Heart left ventricle (tissue), 16 donors: ENCODE data around the gene CTBP1. TPM values are rescaled to one million over a fixed set of nuclear protein-coding genes. Genes with fewer than 3 reads are reported as not detected.

Experiments used
- ATAC-seq, 4 donors: fragments of 200-7000 bp; cut with Tn5 transposase; one replicate each; pipeline ENCODE4 v1.9.1; 2020 to 2022; ENCODE audit warnings: moderate library complexity in 4 of 4, mild to moderate bottlenecking in 3 of 4, moderate number of reproducible peaks in 1 of 4
- DNase-seq, 5 donors: peaks; one replicate each; pipeline ENCODE4 v3.0.0-alpha.2; 2020
- H3K27ac ChIP-seq, 12 donors: fragments of 200-600 bp; sonication (generic) in 4 of 12; one replicate each; pipeline versions ENCODE4 v1.5.0 to v1.8.0; 2016 to 2022; ENCODE audit warnings: mild to moderate bottlenecking in 2 of 12
- H3K27me3 ChIP-seq, 9 donors: fragments of 200-600 bp; sonication (generic) in 2 of 9; one replicate each; pipeline versions ENCODE4 v1.5.1 to v1.8.0; 2016 to 2022; ENCODE audit warnings: mild to moderate bottlenecking in 3 of 9
- H3K36me3 ChIP-seq, 9 donors: fragments of 200-600 bp; sonication (generic) in 2 of 9; one replicate each; pipeline versions ENCODE4 v1.5.0 to v1.8.0; 2018 to 2022; ENCODE audit warnings: mild to moderate bottlenecking in 2 of 9
- H3K4me1 ChIP-seq, 12 donors: fragments of 200-600 bp; sonication (generic) in 4 of 12; one replicate each; pipeline versions ENCODE4 v1.5.0 to v1.8.0; 2016 to 2022; ENCODE audit warnings: mild to moderate bottlenecking in 3 of 12
- H3K4me3 ChIP-seq, 12 donors: fragments of 200-600 bp; sonication (generic) in 4 of 12; one replicate each; pipeline versions ENCODE4 v1.5.0 to v1.8.0; 2017 to 2022; ENCODE audit warnings: mild to moderate bottlenecking in 9 of 12, moderate library complexity in 4 of 12
- H3K9me3 ChIP-seq, 12 donors: fragments of 200-600 bp; sonication (generic) in 4 of 12; one replicate each; pipeline versions ENCODE4 v1.5.0 to v1.8.0; 2016 to 2022; ENCODE audit warnings: mild to moderate bottlenecking in 1 of 12
- POLR2A ChIP-seq, 2 donors: fragments of 450-650 bp; IDR thresholded peaks; one replicate each; pipeline ENCODE4 v1.6.1; 2017; ENCODE audit warnings: antibody characterized with exemption in 2 of 2, mild to moderate bottlenecking in 2 of 2, moderate library complexity in 2 of 2
- WGBS, 4 donors: extraction: QIAGEN DNeasy Blood & Tissue Kit in 2 of 4; methylation state at CpG; one replicate each; pipeline versions ENCODE4 v1.1.5 to v1.1.7; 2013 to 2018; 5-methylcytosine and 5-hydroxymethylcytosine counted together
- intact Hi-C, 10 donors: fragments of 100-400 bp; cut with DNase I; formaldehyde crosslinking; loops; one replicate each; pipeline versions ENCODE4 v1.11.1 to v1.14.2; 2022
- polyA plus RNA-seq, 2 donors: library from polyadenylated mRNA; stranded (reverse); fragments of 200-250 nt; gene quantifications; one replicate each; pipeline ENCODE4 v1.2.3, GENCODE V29; 2013
- total RNA-seq, 9 donors: library from RNA; depleted of rRNA in 2 of 9; stranded (reverse); fragments of >200 nt in 2 of 9; fragmentation: NEBNext Ultra II Directional in 3 of 9; extraction: Animal tissue kit (Norgen Biotek cat#: 25700) in 3 of 9; gene quantifications; one replicate each; pipeline versions ENCODE4 v1.1.0 to v1.2.4, GENCODE V29; 2016 to 2023
- TF ChIP-seq, protein P1 (sequence below), 12 donors: fragments of 200-600 bp; sonication (generic) in 4 of 12; IDR thresholded peaks; one replicate each; pipeline versions ENCODE4 v1.5.0 to v1.8.0; 2018 to 2022; ENCODE audit warnings: antibody characterized with exemption in 12 of 12, mild to moderate bottlenecking in 5 of 12
- donor health status: ischemic (EF 13 %, LVEDD 7.1; RV severe dilation, severe dysfunction).
- donor health status: healthy with polysubstance abuse.
- donor health status: DM: no; HTN: yes; CAD: no.
- donor health status: DM: no; HTN: no; CAD: no.
- donor health status: ischemic (EF 25% LVEDD 6.9; RV normal size, moderate dysfunction).
- donor health status: ischemic (EF 25% LVEDD 5.7; RV mildly dilated, moderate dysfunction).
- donor health status: healthy.
- donor health status: DM: yes; HTN: yes; CAD: no.
- donor health status: ischemic (EF 35%, LVEDD 5.7; RV mildly dilated, moderate dysfunction).
- donor health status: nonischemic (EF 11% LVEDD 7.7; RV severe dilation, severe dysfunction).
- donor health status: DM: yes; HTN: yes; CAD: no.
- donor health status: PGD.
- donor health status: ischemic (EF 29% LVEDD 5.4; RV normal size, mild dysfunction).
- donor health status: nonischemic (EF 23%, LVEDD 6.1; RV moderate dilation, normal function).

CTBP1 gene
- total and polyA plus RNA-seq, 11 donors: 92.0 to 165 (median 128) TPM

GRCh38 chr4:1207157-1207470 is 41.8 kb downstream of the CTBP1 start:
- H3K27ac ChIP-seq: no peak overlapping the region
- TF ChIP-seq, protein P1, sequence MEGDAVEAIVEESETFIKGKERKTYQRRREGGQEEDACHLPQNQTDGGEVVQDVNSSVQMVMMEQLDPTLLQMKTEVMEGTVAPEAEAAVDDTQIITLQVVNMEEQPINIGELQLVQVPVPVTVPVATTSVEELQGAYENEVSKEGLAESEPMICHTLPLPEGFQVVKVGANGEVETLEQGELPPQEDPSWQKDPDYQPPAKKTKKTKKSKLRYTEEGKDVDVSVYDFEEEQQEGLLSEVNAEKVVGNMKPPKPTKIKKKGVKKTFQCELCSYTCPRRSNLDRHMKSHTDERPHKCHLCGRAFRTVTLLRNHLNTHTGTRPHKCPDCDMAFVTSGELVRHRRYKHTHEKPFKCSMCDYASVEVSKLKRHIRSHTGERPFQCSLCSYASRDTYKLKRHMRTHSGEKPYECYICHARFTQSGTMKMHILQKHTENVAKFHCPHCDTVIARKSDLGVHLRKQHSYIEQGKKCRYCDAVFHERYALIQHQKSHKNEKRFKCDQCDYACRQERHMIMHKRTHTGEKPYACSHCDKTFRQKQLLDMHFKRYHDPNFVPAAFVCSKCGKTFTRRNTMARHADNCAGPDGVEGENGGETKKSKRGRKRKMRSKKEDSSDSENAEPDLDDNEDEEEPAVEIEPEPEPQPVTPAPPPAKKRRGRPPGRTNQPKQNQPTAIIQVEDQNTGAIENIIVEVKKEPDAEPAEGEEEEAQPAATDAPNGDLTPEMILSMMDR (IDR thresholded peaks at IDR 0.05): no peak
- no peak for TF ChIP-seq POLR2A (IDR thresholded peaks at IDR 0.05)
- 77 to 95% (median 88%) methylated on average over 5 to 12 of the region's 12 CpGs for WGBS, 4 donors

GRCh38 chr4:1206299-1207156 is 42.4 kb downstream of the CTBP1 start:
- peaks cover 5 to 66% (median 40%) of the 10 kb centered on the region in 12 donors for H3K4me1 ChIP-seq

More at GRCh38 chr4:1207157-1207470, 41.8 kb downstream of the CTBP1 start:
- H3K27me3 ChIP-seq: no peaks in the 10 kb centered on the region
- intact Hi-C loops: loop anchor here in 4 of 10 donors (5.0 kb wide), 3 partner anchors 35 to 40 kb away; partner anchors contain the start of genes SPON2 (in 2 of the 4) and CTBP1 (in 1 of the 4)
- H3K36me3 ChIP-seq: peaks cover 0 to 15% (median 10%) of the 10 kb centered on the region in 9 donors
- peak in 4 of 5 donors; percentile 18 to 58 (median 28) for DNase-seq
- H3K4me1 ChIP-seq: peaks cover 5 to 61% (median 42%) of the 10 kb centered on the region in 12 donors
- ATAC-seq: no peak
- H3K4me3 ChIP-seq: no peak overlapping the region
- H3K9me3 ChIP-seq: no peaks in the 10 kb centered on the region

GRCh38 chr4:1205586-1206298 is 43.2 kb downstream of the CTBP1 start:
- peaks cover 5 to 67% (median 36%) of the 10 kb centered on the region in 12 donors for H3K4me1 ChIP-seq
- no peak overlapping the region for H3K27ac ChIP-seq
- WGBS, 4 donors: 94 to 98% (median 95%) methylated on average over 7 to 17 of the region's 17 CpGs
- no peak for TF ChIP-seq POLR2A (IDR thresholded peaks at IDR 0.05)
- TF ChIP-seq, protein P1 (IDR thresholded peaks at IDR 0.05): no peak
- H3K36me3 ChIP-seq: peaks cover 0 to 1% (median 0%) of the 10 kb centered on the region in 9 donors
- H3K9me3 ChIP-seq: no peaks in the 10 kb centered on the region
- DNase-seq (peak in 4 of 5 donors; percentile 16 to 54 (median 26)), ATAC-seq (no peak)
- H3K27me3 ChIP-seq: no peaks in the 10 kb centered on the region
- H3K4me3 ChIP-seq: no peak overlapping the region
- intact Hi-C loops: loop anchor here in 4 of 10 donors (5.0 kb wide), 3 partner anchors 33 to 42 kb away; partner anchors contain the start of genes SPON2 (in 2 of the 4) and CTBP1 (in 1 of the 4)

More at GRCh38 chr4:1206299-1207156, 42.4 kb downstream of the CTBP1 start:
- ATAC-seq (no peak), DNase-seq (peak in 4 of 5 donors; percentile 18 to 53 (median 22))
- TF ChIP-seq, protein P1 (IDR thresholded peaks at IDR 0.05): no peak
- Histone ChIP-seq H3K27ac (no peak overlapping the region), H3K9me3 (no peaks in the 10 kb centered on the region), H3K4me3 (no peak overlapping the region), H3K36me3 (peaks cover 0 to 9% (median 7%) of the 10 kb centered on the region in 9 donors), H3K27me3 (no peaks in the 10 kb centered on the region)
- intact Hi-C loops: loop anchor here in 4 of 10 donors (5.0 kb wide), 3 partner anchors 34 to 41 kb away; partner anchors contain the start of genes SPON2 (in 2 of the 4) and CTBP1 (in 1 of the 4)
- WGBS, 4 donors: 94 to 98% (median 95%) methylated on average over 14 to 21 of the region's 21 CpGs
